Measurements from ENCODE around the gene DIP2C.

DIP2C gene

GRCh38 chr10:677038-677437, 12.4 kb downstream of the DIP2C start:
- DNase-seq, result no peak

DNA sequence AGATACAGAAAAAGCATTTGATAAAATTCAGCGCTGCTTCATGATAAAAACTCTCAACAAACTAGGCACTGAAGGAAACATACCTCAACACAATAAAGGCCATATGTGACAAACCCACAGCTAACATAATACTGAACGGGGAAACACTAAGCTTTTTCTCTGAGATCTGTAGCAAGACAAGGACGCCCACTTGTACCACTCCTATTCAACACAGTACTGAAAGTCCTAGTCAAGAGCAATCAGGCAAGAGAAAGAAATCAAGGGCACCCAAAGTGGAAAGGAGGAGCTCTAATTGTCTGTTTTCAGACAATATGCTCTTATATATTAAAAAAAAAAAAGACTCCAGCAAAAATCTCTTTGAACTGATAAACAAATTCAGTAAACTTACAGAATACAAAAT, 13.3 kb downstream of the DIP2C start:
- DNase-seq, result no peak

- DNase-seq, result no peak
Measured at GRCh38 chr10:675532-675931, 13.9 kb downstream of the DIP2C start.

DNA sequence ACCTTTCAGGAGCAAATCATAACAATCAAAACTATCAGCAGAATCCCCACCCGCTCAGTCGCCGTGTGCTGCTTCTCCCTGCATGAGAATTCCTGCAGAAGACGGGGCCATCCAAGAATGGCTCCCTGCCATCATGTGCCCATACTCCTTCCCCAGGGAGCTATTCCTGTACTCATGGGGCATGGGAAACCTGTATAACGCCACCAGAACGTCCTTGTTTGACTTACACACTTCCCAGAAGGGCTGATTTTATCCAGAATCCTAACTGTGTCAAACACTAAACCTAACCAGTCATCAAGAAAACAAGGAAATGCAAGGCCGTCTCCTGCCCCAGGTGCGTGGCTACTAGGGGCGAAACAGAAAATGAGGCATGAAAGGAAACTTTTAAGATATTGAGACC, 16.0 kb downstream of the DIP2C start:
- DNase-seq, result no peak

DNA sequence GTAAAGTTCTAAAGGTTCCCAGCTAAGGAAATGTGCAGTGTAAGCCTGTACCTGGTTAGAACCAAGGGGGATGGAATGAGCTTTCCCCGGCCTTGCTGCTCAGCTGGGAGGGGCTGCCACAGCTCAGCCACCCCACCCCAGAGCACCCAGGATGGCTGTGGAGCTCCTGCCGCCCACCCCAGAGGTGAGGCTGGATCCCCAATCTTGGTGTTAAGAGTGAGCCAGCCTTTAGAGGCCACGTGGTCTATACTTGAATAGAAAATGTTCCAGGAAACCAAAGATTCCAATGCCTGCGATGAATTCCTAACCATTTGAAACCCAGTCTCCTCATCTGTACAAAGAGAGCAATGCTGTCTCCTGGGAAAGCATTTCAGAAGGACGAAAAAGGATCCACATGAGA, 16.5 kb downstream of the DIP2C start:
- DNase-seq, result no peak

GRCh38 chr10:672203-672602, 17.3 kb downstream of the DIP2C start:
- DNase-seq, result no peak

DNA sequence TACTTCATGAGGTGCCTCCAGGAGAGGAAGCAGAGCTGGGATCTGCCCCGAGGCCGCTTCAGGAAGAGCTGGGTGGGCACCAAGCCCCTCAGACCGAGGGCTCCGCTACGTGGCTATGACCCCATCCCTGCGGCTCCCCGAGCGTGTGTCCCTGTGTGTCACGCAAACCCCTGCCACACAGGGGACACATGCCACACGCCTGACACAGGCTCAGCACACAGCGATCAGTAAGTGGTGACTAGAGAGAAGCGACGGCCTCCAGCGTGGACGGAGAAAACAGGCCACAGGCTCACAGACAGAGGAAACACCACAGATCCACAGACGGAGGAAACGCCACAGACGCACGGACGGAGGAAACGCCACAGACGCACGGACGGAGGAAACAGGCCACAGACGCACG, 18.5 kb downstream of the DIP2C start:
- DNase-seq, result no peak

DNA sequence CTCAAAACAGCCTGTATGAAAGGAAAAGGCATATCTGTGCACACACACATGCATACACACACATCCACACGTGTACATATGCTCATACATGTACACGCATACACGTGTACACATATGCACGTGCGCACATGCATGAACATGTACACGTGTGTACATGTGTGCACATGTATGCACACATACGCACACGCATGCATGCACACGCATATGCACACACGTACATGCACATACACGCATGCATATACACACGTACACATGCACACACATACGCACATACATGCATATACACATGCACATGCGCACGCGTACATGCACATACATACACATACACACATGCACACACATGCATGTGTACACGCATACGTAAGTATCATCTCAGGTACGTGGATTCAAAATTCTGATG, 19.4 kb downstream of the DIP2C start:
- no peak for DNase-seq

GRCh38 chr10:668786-669485, 20.5 kb downstream of the DIP2C start:
- DNase-seq, result no peak

DNA sequence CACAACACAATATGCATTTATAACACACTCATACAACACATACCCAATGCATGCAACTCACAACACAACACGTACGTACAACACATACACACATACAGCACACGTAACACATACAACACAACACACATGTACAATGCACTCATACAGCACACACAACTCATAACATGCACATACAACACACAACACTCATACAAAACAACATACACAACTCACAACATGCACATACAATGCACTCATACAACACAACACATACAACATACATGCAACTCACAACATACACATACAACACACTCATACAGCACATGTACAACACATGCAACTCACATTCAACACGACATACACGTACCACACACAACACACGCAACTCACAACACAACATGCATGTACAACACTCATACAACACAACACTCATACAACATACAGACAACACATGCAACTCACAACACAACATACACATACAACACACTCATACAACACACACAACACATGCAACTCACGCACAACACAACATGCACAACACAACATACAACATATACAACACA, 21.8 kb downstream of the DIP2C start:
- DNase-seq, result no peak

DNA sequence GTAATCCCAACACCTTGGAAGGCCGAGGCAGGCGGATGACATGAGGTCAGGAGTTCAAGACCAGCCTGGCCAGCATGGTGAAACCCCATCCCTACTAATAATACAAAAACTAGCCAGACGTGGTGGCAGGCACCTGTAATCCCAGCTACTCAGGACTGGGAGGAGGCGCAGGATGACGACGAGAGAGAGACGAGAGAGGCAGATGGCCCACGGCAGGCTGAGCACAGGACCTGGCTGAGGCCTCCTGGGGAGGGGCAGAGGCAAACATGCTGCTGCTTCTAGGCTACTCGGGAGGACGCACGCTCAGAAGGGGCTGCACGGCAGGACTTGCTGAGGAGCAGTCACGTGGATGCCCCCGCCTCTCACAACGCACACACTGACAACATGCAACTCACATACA, 22.4 kb downstream of the DIP2C start:
- no peak for DNase-seq

- DNase-seq, result no peak
Measured at GRCh38 chr10:666237-667012, 23.0 kb downstream of the DIP2C start.

GRCh38 chr10:665579-666091, 23.8 kb downstream of the DIP2C start:
- no peak for DNase-seq

GRCh38 chr10:664893-665292, 24.6 kb downstream of the DIP2C start:
- DNase-seq, result no peak

DNA sequence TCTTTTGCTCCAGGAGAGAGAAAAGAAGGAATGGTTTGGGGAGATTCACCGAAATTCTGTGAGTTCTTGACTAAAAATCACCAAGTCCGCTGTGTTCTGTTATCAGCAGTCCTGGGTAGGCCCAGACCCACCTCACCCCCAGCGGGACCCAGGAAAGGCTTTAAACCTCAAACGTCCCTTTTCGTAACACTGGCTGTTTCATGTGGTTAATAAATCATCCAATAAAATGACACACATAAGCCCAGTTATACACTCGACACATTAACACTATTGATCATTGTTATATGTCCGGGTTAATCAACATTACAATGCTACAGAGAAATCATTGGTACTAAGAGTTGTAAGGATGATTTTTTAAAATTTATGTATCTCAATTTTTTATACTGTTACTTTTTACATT, 25.2 kb downstream of the DIP2C start:
- no peak for DNase-seq

DNA sequence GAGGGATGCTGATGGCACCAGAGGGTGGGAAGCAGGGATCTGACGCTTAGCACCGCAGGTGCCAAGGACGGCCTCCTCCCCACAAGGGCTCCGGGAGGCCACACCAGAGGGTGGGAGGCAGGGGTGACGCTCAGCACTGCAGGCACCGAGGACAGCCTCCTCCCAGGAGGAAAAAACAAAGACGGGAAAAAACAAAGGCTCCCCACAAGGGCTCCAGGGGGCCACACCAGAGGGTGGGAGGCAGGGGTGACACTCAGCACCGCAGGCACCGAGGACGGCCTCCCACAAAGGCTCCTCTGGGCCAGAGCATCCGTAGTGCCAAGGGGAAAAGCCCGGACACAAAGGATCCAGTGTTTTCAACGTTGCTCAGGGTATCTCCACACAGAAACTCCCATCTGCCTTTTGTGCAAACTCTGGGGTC, 25.6 kb downstream of the DIP2C start:
- DNase-seq, result no peak

DNA sequence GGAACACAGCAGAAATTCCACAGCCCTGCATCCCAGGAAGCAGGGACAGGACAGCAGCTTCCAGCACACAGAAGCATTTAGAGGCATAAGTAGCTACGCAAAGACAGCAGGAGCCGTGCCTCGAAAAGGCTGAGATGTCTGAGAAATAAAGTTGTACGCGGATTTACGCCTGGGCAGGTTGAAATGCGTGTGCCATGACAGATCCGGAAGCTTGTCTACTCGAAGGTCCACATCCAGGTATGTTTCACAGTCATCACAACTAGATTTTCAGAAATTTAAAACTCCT, 26.1 kb downstream of the DIP2C start:
- DNase-seq, result no peak

DNA sequence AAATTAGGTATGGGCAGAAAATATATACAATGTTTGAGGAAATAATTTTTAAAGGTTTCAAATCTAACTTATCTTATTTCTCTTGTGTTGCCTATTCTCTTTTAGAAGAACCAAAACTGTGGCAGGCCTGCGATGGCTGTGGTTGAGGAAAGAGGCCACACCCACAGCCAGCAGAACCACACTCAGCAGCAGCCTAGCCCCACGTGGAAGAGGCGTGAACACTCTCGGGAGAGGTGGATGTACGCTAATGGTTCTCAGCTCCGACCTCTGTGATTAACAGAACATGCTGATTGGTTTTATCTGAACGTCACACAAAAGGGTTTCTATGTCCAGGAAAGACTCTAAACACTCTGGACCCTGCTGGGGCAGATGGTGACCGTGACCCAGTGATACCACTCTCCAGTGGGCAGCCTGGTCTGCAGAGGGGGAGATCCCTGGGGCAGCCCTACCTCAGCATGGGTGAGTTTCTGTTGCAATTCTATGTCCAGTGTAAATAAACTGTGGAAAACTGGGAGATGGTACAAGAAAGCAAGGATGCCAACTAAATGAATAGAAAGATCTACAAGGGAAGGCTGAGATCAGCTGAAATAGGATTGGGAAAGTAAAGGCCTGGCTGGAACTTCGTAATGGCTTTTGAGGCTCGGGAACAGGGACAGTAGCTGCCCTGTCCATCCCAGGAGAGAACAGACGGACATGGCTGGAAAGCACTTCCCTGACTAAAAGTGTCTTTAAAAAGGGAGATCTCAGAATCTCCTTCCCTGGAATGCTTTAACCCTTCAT, 26.6 kb downstream of the DIP2C start:
- DNase-seq, result no peak

GRCh38 chr10:662223-662605, 27.3 kb downstream of the DIP2C start:
- DNase-seq, result no peak

DNA sequence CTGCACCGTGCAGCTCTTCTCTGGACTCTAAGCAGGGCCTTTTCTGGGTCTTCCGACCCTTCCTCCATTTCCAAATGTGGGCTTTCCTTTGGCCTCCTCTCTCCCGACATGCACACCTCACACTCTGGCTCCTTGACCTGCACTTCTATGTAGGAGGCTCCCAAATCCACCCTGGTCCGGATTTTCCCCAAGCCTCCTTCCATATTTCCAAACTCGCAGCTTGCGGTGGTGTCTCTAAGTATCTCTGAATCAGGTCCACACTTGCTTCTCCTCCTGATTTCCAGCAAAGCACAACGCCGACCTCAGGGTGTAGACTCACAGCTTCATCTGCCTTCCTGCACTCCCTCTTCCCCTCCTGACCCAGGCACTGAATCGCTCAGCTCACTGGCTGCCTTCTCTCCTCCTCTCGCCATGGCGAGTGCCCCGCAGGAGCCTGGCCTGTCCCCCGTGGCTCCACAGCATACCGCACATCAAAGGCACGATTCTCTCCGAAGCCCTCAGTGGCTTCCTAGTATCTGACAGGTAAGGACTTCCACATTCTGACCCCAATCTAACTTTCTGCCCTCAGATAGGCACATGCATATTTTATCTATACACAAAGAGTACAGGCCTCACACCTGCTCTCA, 27.8 kb downstream of the DIP2C start:
- DNase-seq, result no peak

GRCh38 chr10:660970-661596, 28.4 kb downstream of the DIP2C start:
- DNase-seq, result no peak

DNA sequence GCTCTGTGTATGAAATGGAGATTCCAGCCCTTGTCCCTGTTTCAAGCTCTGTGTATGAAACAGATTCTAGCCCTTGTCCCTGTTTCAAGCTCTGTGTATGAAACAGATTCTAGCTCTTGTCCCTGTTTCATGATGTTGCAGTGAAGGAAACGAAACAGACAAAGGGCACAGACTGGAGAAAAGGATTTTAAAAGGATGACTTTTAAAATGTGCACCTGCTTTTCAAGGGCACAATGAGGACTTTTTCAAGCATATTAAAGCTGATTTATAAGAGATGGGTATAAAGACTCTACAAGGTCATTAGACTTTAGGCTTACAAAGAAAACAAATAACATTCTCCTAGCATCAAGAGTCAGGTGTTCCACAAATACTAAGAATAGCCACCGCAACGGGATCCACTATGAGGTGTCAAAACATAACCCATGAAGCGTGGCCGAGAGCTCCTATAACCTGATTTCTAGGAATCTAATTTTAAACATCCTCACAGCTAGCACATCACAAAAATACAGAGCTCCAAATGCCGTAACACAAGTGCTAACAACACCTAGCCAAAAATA, 29.0 kb downstream of the DIP2C start:
- DNase-seq, result no peak

All from activated CD4-positive, alpha-beta T cell treated with anti-CD3 and anti-CD28 coated beads, Interleukin-2, amount 50 U/mL, for 1 hour (primary cell).